ENCODE data around the gene CALCOCO2. TPM values are rescaled to one million over a fixed set of nuclear protein-coding genes. Genes with fewer than 3 reads are reported as not detected.

The CALCOCO2 gene
- total and polyA plus RNA-seq, 2 of the 13 experiments (the other 11 are each of a cell fraction or from before 2014, with no cell fraction given), result 72.9 to 111 TPM

DNA sequence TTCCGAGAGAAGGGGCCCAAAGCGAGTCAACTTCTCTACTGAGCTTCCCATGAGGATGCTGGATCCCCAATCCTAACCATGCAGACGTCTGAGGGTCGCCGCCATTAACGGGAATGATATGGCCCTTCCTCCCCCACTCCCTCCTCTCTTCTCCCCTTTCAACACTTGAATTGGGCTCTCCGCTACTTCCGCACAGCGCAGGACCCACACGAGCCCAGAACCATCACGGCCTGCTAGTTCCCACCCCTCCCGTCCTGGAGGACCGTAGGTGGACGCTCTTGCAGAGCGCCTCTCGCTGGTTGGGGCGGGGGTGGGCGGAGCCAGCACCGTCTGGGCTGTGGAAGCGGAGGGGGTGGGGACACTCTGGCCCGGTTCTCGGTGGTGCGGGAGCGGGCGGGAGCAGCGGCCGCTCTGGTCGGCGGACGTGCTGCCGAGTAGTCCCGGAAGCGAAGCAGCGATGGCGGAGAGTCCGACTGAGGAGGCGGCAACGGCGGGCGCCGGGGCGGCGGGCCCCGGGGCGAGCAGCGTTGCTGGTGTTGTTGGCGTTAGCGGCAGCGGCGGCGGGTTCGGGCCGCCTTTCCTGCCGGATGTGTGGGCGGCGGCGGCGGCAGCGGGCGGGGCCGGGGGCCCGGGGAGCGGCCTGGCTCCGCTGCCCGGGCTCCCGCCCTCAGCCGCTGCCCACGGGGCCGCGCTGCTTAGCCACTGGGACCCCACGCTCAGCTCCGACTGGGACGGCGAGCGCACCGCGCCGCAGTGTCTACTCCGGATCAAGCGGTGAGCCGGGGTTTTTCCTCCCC is 77.4 kb downstream of the CALCOCO2 start, which contains the start of gene UBE2Z (continued):
- TF ChIP-seq ZNF761 (CRISPR knock-in tag; conservative IDR thresholded peaks at IDR 0.05), result peak; percentile 93; the same call in 1 of the 2 replicates
- no peak for TF ChIP-seq AGO1 (IDR thresholded peaks at IDR 0.05; ENCODE audit: low read depth, low read length, poor library complexity, severe bottlenecking)
- peak; percentile 54; the same call in 1 of the 2 replicates for TF ChIP-seq MIXL1 (CRISPR knock-in tag; IDR thresholded peaks at IDR 0.05)
- TF ChIP-seq CBX1 (IDR thresholded peaks at IDR 0.05; ENCODE audit: low read depth), result no peak
- TF ChIP-seq, protein P1, sequence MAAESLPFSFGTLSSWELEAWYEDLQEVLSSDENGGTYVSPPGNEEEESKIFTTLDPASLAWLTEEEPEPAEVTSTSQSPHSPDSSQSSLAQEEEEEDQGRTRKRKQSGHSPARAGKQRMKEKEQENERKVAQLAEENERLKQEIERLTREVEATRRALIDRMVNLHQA (CRISPR knock-in tag; IDR thresholded peaks at IDR 0.05), result no peak
- TF ChIP-seq ZNF672 (CRISPR knock-in tag; IDR thresholded peaks at IDR 0.05), result no peak
- no peak for TF ChIP-seq IKZF1 (IDR thresholded peaks at IDR 0.05)
- peak; percentile 82 for TF ChIP-seq PHF21A (CRISPR knock-in tag; IDR thresholded peaks at IDR 0.05)
- no peak for TF ChIP-seq CBX2 (IDR thresholded peaks at IDR 0.05; ENCODE audit: low read depth, low read length)
- peak; percentile 93; the same call in 1 of the 2 replicates for TF ChIP-seq CBX2 (CRISPR knock-in tag; IDR thresholded peaks at IDR 0.05; ENCODE audit: low read depth)
- TF ChIP-seq, protein P2, sequence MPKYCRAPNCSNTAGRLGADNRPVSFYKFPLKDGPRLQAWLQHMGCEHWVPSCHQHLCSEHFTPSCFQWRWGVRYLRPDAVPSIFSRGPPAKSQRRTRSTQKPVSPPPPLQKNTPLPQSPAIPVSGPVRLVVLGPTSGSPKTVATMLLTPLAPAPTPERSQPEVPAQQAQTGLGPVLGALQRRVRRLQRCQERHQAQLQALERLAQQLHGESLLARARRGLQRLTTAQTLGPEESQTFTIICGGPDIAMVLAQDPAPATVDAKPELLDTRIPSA (CRISPR knock-in tag; IDR thresholded peaks at IDR 0.05; ENCODE audit: borderline replicate concordance), result 0 out of 2 replicates have a peak, but pooled peaks have one; percentile 14
- TF ChIP-seq BATF2 (CRISPR knock-in tag; IDR thresholded peaks at IDR 0.05), result no peak
- TF ChIP-seq ZKSCAN5 (CRISPR knock-in tag; IDR thresholded peaks at IDR 0.05), result no peak
- TF ChIP-seq, protein P3, sequence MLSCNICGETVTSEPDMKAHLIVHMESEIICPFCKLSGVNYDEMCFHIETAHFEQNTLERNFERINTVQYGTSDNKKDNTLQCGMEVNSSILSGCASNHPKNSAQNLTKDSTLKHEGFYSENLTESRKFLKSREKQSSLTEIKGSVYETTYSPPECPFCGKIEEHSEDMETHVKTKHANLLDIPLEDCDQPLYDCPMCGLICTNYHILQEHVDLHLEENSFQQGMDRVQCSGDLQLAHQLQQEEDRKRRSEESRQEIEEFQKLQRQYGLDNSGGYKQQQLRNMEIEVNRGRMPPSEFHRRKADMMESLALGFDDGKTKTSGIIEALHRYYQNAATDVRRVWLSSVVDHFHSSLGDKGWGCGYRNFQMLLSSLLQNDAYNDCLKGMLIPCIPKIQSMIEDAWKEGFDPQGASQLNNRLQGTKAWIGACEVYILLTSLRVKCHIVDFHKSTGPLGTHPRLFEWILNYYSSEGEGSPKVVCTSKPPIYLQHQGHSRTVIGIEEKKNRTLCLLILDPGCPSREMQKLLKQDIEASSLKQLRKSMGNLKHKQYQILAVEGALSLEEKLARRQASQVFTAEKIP (CRISPR knock-in tag; IDR thresholded peaks at IDR 0.05; ENCODE audit: borderline replicate concordance), result no peak
- 0 out of 2 replicates have a peak, but pooled peaks have one; percentile 72 for TF ChIP-seq ZNF558 (CRISPR knock-in tag; IDR thresholded peaks at IDR 0.05; ENCODE audit: borderline replicate concordance)
- TF ChIP-seq BCLAF1 (IDR thresholded peaks at IDR 0.05), result no peak
- peak; percentile 96 for TF ChIP-seq POGZ (CRISPR knock-in tag; IDR thresholded peaks at IDR 0.05)
- TF ChIP-seq JUND (CRISPR knock-in tag; IDR thresholded peaks at IDR 0.05), result no peak
- TF ChIP-seq TGIF2 (CRISPR knock-in tag; IDR thresholded peaks at IDR 0.05), result peak; percentile 66; the same call in 1 of the 2 replicates
- TF ChIP-seq MXD3 (CRISPR knock-in tag; IDR thresholded peaks at IDR 0.05), result peak; percentile 89
- TF ChIP-seq KLF16 (CRISPR knock-in tag; IDR thresholded peaks at IDR 0.05), result peak in 1 of 2 experiments; percentile 97; a peak in 2 of 4 replicates
- TF ChIP-seq BCL3 (CRISPR knock-in tag; IDR thresholded peaks at IDR 0.05), result peak; percentile 92
